MM.1S (cell line): ENCODE data around the gene RGS7.

Experiments used
- DNase-seq: peaks from one replicate; pipeline ENCODE4 v3.0.0-alpha.2; 2015
- H2AFZ ChIP-seq: fragments of 300-600 bp; sonication (generic); 2 replicates; pipeline ENCODE4 v1.6.0; 2016; ENCODE audit warnings: antibody characterized with exemption, low read length
- H3F3A ChIP-seq: fragments of 300-600 bp; sonication (generic); 2 replicates; pipeline ENCODE4 v1.6.1; 2016; ENCODE audit warnings: mild to moderate bottlenecking, antibody characterized with exemption, low read length, moderate library complexity, mixed read lengths; ENCODE audit not compliant: insufficient read depth
- H3K27ac ChIP-seq: fragments of 300-600 bp; sonication (generic); 2 replicates; pipeline ENCODE4 v1.5.1; 2016; ENCODE audit warnings: mild to moderate bottlenecking, low read length
- H3K27me3 ChIP-seq: fragments of 300-600 bp; sonication (generic); replicated peaks from 2 replicates; pipeline ENCODE4 v1.6.0; 2016; ENCODE audit warnings: low read length; ENCODE audit not compliant: insufficient read depth
- H3K36me3 ChIP-seq: fragments of 300-600 bp; sonication (generic); replicated peaks from 2 replicates; pipeline ENCODE4 v1.6.1; 2016; ENCODE audit warnings: mild to moderate bottlenecking, low read length, mixed read lengths; ENCODE audit not compliant: insufficient read depth
- H3K4me1 ChIP-seq: fragments of 300-600 bp; sonication (generic); 2 replicates; pipeline ENCODE4 v1.6.1; 2016; ENCODE audit warnings: low read length, mixed read lengths
- H3K4me2 ChIP-seq: fragments of 300-600 bp; sonication (generic); 2 replicates; pipeline ENCODE4 v1.6.0; 2016; ENCODE audit warnings: low read depth, low read length
- H3K4me3 ChIP-seq: fragments of 300-600 bp; sonication (generic); 2 replicates; pipeline ENCODE4 v1.5.1; 2016; ENCODE audit warnings: low read length, mixed read lengths
- H3K79me2 ChIP-seq: fragments of 300-600 bp; sonication (generic); 2 replicates; pipeline ENCODE4 v1.6.1; 2016; ENCODE audit warnings: mixed run types, low read length, mixed read lengths
- H3K9ac ChIP-seq: fragments of 300-600 bp; sonication (generic); 2 replicates; pipeline ENCODE4 v1.6.1; 2016; ENCODE audit warnings: low read length, mixed read lengths
- H3K9me2 ChIP-seq: fragments of 300-600 bp; sonication (generic); replicated peaks from 2 replicates; pipeline ENCODE4 v1.6.1; 2016; ENCODE audit warnings: mild to moderate bottlenecking, low read length, mixed read lengths; ENCODE audit not compliant: insufficient read depth
- H3K9me3 ChIP-seq: fragments of 300-600 bp; sonication (generic); replicated peaks from 2 replicates; pipeline ENCODE4 v1.6.1; 2016; ENCODE audit warnings: mild to moderate bottlenecking, low read length, mixed read lengths; ENCODE audit not compliant: insufficient read depth
- H4K20me1 ChIP-seq: fragments of 300-600 bp; sonication (generic); 2 replicates; pipeline ENCODE4 v1.6.1; 2016; ENCODE audit warnings: mild to moderate bottlenecking, low read length, moderate library complexity, mixed read lengths; ENCODE audit not compliant: insufficient read depth
- EZH2 ChIP-seq: fragments of 300-600 bp; sonication (generic); optimal IDR thresholded peaks from 2 replicates; pipeline ENCODE3; 2017; ENCODE audit warnings: low read depth, mild to moderate bottlenecking, antibody characterized with exemption, low read length, mixed read lengths
- EZH2phosphoT487 ChIP-seq: fragments of 300-600 bp; sonication (generic); IDR thresholded peaks from 2 replicates; pipeline ENCODE4 v1.6.1; 2018; ENCODE audit warnings: antibody characterized with exemption, low read length
- TF ChIP-seq, protein P1 (sequence below): fragments of 300-600 bp; sonication (generic); IDR thresholded peaks from 2 replicates; pipeline ENCODE4 v1.5.1; 2016; ENCODE audit warnings: antibody characterized with exemption, low read length, mixed read lengths

RGS7 gene

DNA sequence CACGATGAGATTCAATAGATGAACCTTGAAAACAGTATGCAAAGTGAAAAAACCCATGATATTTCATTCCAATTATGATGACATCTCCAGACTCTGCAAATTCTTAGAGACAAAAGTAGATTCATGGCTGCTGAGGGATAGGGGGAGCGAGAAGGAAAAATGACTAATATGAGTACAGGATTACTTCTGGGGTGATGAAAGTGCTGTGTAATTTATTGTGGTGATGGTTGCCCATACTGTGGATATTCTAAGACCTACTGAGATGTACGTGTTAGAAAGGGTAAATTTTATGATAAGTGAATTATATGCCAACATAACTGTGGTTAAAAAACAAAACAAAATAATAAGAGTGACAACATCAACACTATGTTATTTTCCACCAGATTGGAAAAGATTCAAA, 18.9 kb upstream of the RGS7 start:
- no peak overlapping the region for H2AFZ ChIP-seq
- H4K20me1 ChIP-seq = no peaks in the 10 kb centered on the region
- no peak overlapping the region for H3K4me2 ChIP-seq
- no peaks in the 10 kb centered on the region for H3F3A ChIP-seq
- H3K27me3 ChIP-seq = no peaks in the 10 kb centered on the region
- no peak overlapping the region for H3K9ac ChIP-seq
- H3K4me1 ChIP-seq = no peaks in the 10 kb centered on the region
- H3K4me3 ChIP-seq = no peak overlapping the region
- 0 out of 2 replicates have a peak, but pooled peaks cover under 1% of the 10 kb centered on the region for H3K9me2 ChIP-seq
- no peak for DNase-seq
- no peak overlapping the region for H3K27ac ChIP-seq
- no peaks in the 10 kb centered on the region for H3K9me3 ChIP-seq
- no peak for TF ChIP-seq EZH2phosphoT487
- TF ChIP-seq, protein P1, sequence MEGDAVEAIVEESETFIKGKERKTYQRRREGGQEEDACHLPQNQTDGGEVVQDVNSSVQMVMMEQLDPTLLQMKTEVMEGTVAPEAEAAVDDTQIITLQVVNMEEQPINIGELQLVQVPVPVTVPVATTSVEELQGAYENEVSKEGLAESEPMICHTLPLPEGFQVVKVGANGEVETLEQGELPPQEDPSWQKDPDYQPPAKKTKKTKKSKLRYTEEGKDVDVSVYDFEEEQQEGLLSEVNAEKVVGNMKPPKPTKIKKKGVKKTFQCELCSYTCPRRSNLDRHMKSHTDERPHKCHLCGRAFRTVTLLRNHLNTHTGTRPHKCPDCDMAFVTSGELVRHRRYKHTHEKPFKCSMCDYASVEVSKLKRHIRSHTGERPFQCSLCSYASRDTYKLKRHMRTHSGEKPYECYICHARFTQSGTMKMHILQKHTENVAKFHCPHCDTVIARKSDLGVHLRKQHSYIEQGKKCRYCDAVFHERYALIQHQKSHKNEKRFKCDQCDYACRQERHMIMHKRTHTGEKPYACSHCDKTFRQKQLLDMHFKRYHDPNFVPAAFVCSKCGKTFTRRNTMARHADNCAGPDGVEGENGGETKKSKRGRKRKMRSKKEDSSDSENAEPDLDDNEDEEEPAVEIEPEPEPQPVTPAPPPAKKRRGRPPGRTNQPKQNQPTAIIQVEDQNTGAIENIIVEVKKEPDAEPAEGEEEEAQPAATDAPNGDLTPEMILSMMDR = no peak
- no peak for TF ChIP-seq EZH2
- no peaks in the 10 kb centered on the region for H3K79me2 ChIP-seq
- no peaks in the 10 kb centered on the region for H3K36me3 ChIP-seq

DNA sequence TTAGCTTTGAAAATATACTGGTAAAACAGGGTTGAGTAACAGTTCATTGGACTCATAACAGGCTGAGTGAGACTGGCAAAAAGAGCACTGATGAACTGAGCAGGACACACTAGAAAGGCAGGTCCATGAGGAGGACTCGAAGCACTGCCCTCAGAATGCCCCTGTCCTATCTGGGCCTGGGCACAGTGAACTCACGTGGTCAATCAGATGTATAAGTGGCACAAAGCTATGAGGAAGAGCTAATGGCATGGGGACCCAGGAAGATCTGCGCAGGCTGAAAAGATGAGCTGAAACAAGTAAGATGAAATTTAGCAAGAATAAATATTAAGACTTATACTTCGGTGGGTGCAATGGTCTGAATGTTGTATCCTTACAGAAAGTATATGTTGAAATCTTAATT, 9.2 kb upstream of the RGS7 start:
- H3K4me1 ChIP-seq = no peaks in the 10 kb centered on the region
- H3F3A ChIP-seq = no peaks in the 10 kb centered on the region
- TF ChIP-seq EZH2 (no peak), EZH2phosphoT487 (no peak)
- TF ChIP-seq, protein P1 = no peak
- H3K27ac ChIP-seq = no peak overlapping the region
- DNase-seq = no peak
- H3K9ac ChIP-seq = no peak overlapping the region
- no peak overlapping the region for H2AFZ ChIP-seq
- H3K27me3 ChIP-seq = no peaks in the 10 kb centered on the region
- 0 out of 2 replicates have a peak, but pooled peaks cover 2% of the 10 kb centered on the region for H3K9me2 ChIP-seq
- no peaks in the 10 kb centered on the region for H3K36me3 ChIP-seq
- H4K20me1 ChIP-seq = no peaks in the 10 kb centered on the region
- H3K9me3 ChIP-seq = no peaks in the 10 kb centered on the region
- no peak overlapping the region for H3K4me3 ChIP-seq
- H3K79me2 ChIP-seq = no peaks in the 10 kb centered on the region
- H3K4me2 ChIP-seq = no peak overlapping the region

DNA sequence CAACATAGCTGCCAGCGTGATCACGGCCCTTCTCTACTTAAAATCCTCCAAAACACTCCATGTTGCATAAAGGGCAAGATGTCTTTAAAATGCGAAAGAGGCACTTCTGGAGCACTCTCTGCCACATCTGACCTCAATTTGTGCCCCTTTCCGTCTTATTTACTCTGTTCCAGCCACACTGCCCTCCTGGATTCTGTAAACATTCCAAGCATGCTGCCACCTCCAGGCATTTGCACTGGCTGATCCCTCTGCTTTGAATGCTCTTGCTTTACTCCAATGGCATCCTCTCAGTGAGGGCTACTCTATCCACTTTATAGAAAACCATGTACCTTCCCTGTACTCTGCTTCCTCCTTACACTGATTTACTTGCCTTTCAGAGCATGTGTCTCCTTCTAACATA, 5.3 kb upstream of the RGS7 start:
- Histone ChIP-seq H3K9me3 (no peaks in the 10 kb centered on the region), H4K20me1 (no peaks in the 10 kb centered on the region), H3K36me3 (no peaks in the 10 kb centered on the region), H3K79me2 (no peaks in the 10 kb centered on the region), H3K4me1 (no peaks in the 10 kb centered on the region), H3K9ac (no peak overlapping the region), H3K27me3 (no peaks in the 10 kb centered on the region), H3K9me2 (no peaks in the 10 kb centered on the region), H3K4me3 (no peak overlapping the region), H3F3A (no peaks in the 10 kb centered on the region), H3K27ac (no peak overlapping the region), H2AFZ (no peak overlapping the region), H3K4me2 (no peak overlapping the region)
- no peak for TF ChIP-seq EZH2phosphoT487
- TF ChIP-seq EZH2 = no peak
- TF ChIP-seq, protein P1 = no peak
- DNase-seq = no peak
